NCI-H82 treated with DMSO at 0.1 percent for 48 hours (cell line): ENCODE measurements around the gene SMIM35.

ENCODE experiments used
- DNase-seq: peaks from one replicate; lab custom pipeline; 2025; ENCODE audit not compliant: unreplicated experiment; lab: John Stamatoyannopoulos, UW

The SMIM35 gene

DNA sequence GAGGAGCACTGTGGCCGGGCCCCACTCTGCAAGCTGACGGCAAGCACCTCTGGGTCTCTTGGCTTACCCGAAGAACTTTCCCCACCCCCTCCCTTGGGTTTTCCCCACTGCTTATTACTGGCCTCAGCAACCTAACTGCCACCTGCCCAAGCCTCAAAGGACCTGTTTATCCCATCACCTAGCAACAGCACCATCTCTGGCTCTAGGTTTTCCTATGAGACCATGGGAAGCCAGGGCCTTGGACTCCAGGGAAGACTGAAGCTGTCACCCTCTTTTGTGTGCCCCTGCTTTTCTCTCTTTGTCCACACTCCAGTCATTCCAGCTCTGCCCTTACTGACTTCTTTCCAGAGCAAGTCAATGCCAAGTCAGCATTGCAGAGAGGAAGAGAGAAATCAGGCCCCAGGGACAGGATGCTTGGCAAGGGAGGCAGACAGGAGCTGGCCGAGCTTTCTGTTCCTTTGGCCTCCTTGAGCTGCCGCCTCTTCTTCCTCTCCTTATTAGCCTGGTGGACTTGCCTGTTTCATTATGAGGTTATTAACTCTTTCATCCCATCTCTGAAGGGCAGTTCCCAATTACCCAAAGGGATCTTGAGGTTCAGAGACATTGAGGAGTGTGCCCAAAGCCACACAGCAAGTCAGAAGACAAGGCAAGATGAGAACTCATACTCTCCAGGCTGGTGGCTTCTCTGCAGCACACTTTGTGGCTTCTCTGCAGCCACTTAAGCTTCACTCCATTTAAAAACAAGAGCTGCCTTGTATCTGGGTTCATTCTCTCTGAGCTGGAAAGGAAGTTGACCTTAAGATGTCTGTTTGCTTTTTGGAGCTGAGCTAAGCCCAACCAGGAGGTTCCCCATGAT lies at the start of gene SMIM35:
SMIM35 (minus strand) TSS at position 51 of the 856 bp plus-strand sequence. CDS start 206 bp downstream, outside the sequence.
- DNase-seq, result no peak

DNA sequence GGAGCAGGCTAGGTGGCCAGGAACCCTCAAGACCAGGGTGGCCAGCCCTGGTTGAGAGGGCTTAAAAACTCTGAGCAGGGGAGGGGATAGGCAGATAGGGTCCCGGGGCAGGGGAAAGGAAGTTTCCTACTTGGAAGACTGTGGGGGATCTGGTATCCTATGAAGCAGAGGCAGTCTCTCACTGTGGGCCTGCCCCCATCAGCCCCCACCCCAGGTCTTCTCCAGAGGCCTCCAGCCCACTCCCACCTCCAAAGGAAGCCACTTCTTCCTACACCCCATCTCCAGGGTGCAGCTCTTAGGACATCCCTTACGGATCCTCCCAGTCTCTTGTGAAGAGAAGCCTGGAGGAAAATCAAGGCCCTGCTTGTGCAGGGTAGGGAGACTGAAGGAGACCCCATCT lies 49.6 kb upstream of the SMIM35 start:
- no peak for DNase-seq

DNA sequence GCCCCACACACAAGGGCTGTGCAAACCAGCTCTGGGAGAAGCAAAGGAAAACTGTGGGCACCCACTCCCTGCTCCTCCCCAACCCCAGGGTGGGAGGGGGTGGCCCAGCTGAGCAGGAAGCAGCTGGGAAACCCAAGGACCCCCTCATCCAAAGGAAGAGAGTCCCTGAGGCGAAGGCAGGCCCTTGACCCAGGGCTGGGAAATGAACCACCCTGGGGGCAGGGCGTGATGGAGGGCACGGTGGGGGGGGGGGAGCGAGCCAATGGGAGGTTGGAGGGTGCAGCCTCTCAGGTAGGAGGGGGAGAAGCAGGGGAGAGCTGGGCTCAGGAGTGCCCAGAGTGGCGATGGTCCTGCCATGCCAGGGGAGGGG lies 49.0 kb upstream of the SMIM35 start:
- DNase-seq, result no peak

DNA sequence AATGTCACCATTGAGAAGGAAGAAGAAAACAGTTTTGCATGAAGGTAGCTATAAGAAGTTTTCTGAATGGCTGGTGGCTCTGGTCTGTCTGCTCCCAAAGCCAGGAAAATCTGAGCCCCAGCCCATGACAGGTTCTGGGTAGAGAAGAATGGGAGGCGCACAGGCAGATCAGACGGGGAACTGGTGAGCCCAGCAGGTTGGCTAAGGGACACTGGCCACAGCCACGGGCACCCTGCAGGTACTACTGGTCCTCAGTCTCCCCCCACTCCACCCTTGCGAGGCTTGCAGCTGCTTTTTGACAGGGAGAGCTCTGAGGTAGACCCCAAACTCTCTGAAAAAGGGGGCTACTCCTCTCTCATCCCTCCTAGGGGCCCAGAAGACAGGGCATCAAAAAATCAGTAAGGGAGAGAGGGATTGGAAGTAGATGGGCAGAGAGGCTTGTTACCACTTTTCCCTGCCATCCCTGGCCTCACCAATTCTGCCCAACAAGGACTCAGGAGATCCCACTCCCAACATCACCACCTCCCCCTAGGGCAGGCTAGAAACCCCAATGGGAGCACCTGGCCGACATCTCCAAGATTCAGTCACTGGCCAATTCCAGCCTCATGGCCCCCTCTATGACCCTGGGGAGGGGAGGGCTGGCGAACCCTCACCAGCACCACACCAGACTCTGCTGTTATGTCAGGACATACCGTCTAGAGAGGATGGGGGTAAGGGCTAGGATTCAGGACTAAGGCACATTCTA lies 48.5 kb upstream of the SMIM35 start:
- no peak for DNase-seq

DNA sequence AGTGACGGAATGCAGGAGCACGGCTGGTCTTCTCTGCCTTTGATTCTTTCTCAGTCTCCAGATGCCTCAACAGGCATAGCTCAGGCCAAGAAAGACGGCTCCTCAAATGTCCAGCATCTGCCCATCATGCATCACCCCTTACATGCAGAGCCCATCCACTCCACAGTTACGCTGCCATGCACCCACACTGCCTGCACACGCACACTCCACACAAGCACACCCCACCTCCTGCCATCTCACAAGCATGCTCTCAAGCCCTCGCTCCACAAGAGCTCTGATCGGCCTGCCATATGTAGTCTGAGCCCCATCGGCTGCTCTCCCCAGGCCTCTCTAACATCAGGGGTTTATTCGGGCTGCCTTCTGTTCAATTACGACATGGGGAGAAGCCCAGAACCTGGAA lies 47.1 kb upstream of the SMIM35 start:
- DNase-seq, result no peak

DNA sequence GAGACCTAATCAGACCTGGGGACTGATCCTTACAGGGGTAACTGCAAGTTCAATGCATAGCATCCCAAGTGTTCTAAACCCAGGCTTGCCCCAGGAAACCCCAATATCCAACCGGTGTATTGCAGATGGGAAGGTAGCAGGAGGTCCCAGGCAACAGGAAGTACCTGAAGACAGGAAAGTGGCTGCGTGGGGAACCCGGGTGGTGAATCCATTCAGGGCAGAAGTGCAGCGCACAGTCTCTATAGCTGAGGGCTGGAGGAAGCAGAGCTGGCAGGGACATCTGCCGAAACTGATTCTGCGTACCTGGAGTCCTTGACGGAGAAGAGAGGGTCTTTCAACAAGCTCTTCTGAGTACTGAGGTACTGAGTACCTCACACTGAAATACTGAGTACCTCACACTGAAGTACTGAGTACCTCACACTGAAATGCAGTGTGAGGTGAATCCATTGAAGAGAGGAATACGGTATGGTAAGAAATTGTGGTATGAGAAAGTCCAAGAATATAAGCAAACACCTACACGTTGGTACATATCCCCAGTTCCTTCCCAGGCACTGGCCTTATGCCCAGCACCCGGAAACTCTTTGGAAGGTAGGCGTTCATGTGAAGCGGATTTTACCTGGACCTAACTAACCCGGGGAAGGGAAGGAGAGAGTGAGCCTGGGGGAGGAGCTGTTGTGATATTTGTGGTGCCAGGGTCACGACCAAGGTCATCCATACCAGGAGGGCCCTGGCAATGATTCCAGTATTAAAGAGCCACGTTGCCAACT lies 45.8 kb upstream of the SMIM35 start:
- no peak for DNase-seq

DNA sequence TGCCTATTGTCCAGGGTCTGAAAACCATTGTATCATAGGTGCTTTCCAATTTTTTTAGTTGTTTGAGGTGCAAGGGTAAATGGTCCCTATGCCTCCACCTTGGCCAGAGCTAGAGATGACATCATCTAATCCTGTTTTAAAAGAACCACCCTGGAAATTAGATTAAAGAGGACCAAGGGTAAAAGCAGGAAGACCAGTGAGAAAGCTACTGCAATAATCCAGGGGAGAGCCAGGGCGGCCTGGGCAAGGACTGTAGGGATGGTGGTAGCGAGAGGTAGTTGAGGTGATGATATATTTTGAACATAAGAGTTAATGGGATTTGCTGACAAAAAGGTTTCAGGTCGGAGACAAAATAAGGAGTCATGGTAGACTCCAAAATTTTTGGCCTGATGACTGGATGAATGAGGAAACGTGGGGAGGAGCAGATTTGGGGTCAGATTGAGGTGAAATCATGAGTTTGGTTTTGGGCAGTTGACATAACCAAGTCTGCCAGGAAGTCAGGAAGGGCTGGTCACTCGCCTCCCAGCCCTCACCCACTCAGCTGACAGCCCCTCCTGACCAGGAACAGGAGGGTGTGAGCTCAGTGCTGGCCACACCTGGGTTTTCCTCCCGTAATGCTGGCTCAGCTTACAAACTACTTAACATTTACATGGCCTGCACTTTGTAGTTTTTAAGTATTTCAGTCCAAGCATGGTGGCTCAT lies 42.9 kb upstream of the SMIM35 start:
- peak; percentile 48 for DNase-seq

DNA sequence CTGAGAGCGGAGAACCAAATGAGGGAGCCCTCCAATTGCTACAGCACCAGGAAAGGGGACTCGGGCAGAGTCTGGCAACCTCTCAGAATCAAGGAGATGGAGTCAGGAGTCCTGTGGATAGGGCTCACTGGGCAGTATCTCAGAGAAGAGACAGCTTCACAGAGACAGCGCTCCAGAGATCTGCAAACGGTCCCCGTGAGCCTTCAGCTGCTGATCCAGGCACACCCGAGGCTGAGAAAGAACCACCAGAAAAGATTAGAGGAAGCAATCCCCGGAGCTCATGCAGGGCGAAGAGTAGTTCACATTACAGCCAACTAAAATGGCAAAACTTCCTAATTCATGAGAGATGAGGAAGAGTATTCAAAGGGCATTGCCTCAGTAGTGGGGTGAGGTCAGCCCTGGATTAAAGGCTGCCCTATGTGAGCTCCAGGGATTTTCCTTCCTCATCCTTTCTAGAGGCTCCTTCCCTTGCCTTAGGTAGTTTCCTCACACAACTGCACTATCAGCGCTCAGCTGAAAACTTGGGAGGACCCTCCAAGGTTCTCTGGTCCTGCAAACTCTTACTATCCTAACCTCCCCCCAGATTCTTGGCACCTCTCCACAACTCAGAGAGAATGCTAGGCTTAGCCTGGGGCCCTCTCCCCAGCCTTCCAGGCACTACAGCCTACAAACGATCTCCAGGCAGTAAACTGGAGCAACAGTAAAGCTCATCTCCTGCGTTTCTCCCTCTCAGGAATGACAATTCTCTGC lies 42.1 kb upstream of the SMIM35 start:
- no peak for DNase-seq

DNA sequence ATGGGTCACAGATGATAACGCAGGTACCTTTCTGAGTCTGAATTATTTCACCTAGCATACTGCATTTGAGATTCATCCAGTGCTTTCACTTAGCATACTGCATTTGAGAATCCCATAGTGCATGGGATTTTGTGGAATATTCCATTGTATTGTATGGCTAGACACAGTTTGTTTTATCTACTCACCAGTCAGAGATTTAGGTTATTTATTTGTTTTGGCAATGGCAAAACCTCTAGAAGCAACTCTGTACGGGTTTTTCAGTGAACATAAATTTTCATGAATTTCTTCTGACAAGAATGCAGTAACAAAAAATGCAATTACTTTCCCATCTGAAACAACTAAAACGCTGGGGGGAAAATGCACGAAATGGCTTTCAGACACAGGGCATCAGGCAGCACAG lies 41.5 kb upstream of the SMIM35 start:
- DNase-seq, result no peak

DNA sequence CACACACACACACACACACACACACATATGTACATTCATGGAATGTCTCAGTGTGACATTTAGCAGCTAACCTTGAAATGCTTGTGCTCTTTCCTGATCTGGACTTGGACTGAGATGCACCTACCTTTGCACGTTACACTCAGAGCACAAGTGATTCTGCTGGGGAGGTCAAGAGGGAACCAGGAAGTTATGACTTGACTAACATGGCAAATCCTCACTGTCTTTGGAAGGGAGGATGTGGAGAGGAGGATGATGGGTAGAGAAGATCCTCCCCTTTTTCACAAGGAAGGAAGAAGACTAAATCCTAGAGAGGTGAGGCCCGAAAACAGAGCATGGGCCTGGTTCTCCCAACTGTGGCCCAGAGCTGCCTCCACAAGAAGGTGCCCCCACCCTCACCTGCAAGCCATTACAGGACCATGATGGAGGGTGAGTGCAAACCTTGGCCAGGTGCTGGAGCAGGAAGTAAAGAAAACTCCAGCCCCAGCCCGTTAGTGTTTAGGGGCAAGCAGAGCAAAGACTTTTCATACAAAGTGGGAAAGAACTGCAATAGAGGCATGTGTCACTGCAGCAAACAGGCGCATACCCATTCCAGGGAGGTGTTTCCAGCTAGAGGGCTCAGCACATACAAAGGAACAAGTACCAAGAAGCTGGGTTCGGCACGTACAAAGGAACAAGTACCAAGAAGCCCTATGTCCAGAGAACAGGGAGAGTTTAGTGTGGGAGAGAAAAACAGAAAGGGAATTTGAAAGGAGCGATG lies 39.5 kb upstream of the SMIM35 start:
- DNase-seq, result no peak

DNA sequence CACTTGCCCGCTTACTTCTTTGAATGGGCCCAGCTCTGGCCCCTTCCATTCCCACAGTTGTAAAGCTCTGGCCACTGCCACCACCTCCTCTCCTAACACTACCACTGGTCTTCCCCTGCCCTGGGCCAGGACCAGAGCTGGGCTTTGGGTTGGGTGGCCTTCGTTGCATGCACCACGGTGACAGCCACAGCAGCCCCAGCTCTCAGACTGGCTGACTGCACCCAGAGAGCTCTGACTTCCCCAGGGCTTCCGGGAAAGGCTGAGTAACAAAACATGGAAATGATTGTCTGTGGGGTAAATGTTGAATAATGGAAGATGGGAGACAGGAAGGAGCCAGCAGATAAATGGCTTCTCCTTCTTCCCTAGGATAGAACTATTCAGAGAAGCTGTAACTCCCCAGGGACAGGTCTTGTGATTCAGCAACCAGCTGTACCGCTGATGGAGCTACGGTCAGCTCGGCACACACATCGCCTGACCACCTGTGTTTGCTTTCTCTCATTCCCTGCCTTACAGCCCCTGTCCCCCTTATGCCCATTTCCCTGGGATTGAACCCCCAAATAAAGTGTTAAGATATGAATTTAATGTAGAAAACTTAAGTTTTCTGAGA lies 38.3 kb upstream of the SMIM35 start:
- no peak for DNase-seq

DNA sequence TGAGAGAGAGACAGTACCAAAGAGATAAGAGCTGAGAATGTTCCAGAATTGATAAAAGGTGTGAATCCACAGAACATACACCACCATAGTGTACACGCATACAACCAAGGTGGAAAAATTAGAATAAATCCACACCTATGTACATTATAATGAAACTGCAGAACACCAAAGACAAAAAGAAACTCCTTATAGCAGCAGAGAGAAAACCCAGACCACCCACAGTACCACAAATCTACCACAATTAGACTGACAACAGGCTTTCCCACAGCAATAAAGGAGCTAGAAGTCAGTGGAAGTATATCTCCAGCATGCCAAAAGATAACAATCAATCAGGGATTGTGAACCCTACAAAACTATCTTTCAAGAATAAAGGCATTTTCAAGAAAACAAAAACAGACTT lies 34.0 kb upstream of the SMIM35 start:
- DNase-seq, result no peak

DNA sequence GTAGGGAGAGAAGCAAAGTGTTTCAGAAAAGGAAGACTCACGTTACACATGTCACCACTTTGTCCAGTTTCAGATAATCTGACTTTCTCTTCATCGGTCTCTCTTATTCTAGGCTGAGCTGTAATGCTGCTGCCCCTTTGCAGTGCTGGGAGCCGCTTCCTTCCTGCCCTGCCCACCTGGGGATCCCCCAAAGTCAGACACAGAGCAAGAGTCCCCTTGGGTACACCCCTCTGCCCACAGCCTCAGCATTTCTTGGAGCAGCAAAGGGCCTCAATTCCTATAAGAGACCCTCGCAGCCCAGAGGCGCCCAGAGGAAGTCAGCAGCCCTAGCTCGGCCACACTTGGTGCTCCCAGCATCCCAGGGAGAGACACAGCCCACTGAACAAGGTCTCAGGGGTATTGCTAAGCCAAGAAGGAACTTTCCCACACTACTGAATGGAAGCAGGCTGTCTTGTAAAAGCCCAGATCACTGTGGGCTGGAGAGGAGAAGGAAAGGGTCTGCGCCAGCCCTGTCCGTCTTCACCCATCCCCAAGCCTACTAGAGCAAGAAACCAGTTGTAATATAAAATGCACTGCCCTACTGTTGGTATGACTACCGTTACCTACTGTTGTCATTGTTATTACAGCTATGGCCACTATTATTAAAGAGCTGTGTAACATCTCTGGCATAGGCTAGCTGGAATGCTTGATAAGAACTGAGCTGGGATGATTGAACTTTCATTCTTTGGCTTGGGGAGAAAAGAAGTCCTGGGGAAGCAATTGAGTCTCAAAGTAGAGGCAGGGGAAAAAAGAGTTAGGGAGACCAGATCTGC lies 31.2 kb upstream of the SMIM35 start:
- DNase-seq, result no peak

DNA sequence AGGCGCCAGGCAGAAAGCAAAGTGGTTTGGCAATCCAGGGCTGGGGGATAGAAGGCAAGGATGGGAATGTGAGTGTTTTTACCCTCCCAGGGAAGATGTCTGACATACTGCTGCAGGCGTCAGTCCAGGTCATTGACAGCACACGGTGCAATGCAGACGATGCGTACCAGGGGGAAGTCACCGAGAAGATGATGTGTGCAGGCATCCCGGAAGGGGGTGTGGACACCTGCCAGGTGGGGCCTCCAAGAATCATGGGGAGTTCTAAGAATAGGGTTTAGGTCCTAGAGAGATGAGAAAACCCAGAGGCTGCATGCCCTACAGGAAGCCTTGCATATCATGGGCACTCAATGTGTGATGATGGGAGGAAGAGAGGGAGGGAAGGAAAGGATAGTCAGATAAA lies 28.3 kb upstream of the SMIM35 start:
- no peak for DNase-seq

DNA sequence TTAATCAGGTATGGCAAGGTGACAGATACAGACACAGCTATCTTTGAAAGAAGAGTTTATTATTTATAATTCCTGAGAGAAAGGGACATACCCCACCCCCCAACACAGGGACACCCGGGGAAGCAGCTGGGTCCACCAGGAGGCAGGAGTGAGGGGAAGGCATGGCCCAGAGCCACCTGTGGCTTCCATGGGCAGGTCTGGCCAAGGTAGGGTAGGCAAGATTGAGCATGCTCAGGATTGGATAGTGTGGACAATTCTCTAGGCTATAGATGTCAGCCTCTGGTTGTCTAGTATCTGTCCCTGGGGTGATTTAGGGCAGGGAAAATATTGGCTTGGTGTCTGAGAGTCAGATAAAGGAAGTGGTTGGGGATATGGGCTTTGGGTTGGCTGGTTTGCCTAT lies 27.5 kb upstream of the SMIM35 start:
- no peak for DNase-seq

DNA sequence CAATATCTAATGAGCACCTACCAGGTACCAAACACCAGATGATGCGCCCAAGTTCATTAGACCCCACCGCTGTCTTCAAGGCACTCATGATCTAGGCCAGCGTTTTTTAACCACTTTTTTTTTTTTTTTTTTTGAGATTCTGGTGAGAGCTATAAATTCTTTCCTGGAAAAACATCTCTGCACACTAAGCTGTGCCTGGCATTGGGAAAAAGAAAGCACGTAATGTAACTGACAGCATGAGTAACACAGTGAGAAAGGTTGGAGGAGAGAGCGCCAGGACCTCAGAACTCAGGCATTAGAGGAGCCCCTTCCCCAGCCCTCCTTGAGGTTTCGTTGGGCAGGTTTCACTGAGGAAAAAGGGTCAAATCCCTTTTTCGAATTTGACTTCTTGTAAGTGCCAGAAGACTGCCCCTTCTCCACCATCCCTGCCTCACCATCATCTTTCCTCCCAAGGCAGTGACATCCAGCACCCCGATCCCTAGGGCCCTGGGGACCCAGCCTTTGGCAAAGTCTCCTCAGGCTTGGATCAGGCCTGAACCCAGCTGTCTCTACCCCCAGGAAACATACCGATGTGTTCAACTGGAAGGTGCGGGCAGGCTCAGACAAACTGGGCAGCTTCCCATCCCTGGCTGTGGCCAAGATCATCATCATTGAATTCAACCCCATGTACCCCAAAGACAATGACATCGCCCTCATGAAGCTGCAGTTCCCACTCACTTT lies 26.1 kb upstream of the SMIM35 start:
- DNase-seq, result no peak

DNA sequence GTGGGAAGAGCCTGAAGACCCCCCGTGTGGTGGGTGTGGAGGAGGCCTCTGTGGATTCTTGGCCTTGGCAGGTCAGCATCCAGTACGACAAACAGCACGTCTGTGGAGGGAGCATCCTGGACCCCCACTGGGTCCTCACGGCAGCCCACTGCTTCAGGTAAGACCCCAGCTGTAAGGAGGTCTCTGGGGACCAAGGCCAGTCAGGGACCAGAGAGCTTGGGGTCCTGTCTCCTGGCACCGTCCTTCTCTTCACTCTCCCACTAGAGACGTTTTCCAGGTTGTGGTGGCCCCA lies 24.9 kb upstream of the SMIM35 start:
- no peak for DNase-seq
